HG02870 (cell line): ENCODE data around the gene PTPN7.
"Not testable (repeated sequence)": the region's sequence is repeated elsewhere in the genome, so short reads cannot be mapped to it uniquely, and the experiment has no call there.

Source experiments
- ATAC-seq: cut with Tn5 transposase; IDR thresholded peaks from one replicate; pipeline ENCODE4 v1.9.1; 2021; ENCODE audit warnings: mild to moderate bottlenecking, moderate library complexity; ENCODE audit not compliant: unreplicated experiment

Gene PTPN7

GRCh38 chr1:202167708-202168415 is 7.5 kb upstream of the PTPN7 start:
- no peak for ATAC-seq

- ATAC-seq = not testable (repeated sequence)
Measured at GRCh38 chr1:202167054-202167453, 6.7 kb upstream of the PTPN7 start.

DNA sequence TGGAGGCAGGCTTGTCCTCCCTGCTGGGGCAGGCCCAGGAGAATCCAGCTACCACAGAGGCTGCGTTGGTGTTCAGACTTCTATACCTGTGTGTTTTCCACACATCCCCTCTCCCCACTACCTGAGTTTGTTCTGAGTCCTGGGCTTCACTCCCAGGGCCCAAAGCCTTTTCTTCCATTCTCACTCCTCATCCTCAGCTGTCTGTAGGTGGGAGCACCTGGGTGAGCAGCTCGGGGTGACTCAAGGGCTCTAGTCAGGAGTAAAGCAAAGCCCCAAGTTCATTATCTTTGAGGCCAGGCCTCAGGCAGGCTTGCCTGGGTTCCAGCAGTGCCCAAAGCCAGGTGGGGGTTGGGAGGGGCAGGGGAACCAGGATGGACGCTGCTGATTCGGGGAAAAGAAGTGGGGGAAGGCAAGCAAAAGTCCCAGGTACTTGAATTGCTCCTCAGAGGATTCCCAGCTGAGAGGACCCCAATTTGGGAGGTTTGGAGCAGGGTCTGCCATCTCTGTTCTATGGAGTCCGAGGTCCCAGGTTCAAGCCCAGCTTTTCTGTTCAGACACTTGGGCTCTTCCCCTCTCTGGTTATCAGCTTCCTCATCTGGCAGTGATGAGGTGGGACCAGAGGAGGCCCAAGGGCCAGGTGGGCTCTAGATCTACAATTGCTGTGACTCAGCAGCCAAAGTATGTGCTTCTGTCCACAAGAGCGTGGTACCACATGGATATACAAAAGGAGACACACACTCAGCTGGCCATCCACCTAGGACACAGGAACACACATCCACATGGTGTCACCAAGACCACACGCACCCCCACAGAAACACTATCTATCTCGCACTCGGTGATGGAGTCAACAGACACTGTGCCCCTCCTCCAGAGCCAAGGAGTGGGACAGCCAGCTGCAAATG is 5.8 kb upstream of the PTPN7 start:
- ATAC-seq = no peak

DNA sequence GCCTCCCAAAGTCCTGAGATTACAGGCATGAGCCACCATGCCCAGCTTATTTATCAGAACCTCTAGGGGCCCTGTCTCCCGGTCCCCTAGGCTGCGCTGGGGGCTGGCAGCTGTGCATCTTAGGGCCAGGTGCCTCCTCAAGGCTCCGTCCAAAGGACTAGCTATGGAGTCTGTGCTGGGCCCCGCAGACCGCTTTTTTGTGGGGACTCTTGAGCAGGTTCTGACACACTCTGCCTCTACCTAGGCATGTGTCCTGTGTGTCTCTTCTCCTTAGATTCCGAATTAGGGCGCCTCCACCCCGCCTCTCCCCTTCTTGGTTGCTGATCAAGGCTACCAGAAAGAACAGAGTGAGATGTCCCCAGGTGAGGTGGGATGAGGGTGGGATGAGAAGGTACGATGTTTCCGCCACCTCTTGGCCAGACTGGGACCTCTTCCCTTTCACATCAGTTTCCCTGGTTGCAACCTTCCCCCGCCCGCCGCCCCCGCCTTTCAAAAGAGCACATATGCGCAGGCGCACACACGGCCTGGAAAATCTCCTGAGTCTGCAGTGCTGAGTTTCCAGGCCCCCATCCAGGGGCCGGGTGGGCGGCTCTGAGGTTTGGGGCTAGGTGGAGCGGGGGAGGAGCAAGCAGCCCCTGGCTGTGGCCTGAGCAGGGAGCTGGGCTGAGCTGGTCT is 5.0 kb upstream of the PTPN7 start:
- no peak for ATAC-seq

DNA sequence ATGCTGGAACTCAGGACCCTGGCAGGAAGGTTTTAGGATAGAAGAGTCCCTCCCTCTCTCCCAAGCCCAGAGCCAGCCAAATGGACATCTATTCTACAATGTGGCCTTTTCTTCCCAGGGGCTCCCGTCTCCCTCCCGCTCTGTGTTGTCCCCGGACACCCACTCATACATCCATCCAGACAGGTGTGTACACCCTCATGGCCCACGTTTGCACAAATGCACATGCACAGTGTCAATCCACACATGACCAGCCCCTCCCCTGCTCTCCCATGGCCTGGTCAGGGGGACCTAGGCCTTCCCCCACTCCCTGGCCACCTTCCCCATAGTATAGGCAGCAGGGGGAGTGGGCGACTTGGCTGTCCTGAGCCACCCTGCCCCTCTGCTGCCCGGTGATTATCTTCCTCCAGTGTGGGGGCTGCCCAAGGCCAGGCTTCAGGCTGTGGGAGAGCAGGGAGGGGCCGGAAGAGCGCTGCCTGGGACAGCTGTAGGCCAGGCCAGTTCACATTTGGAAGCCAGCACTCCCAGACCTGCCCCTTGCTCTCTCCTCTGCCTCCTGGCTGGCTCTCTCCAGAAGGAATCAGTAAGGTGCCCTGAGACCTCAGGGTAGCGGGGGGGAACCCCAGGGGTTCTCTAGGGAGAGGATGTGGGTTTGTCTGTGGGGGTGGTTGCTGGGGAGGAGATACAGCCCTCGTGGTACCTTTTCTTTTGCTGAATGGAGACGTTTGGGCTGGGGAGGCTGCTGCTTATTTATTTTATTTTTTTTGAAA is 4.1 kb upstream of the PTPN7 start:
- ATAC-seq = no peak

DNA sequence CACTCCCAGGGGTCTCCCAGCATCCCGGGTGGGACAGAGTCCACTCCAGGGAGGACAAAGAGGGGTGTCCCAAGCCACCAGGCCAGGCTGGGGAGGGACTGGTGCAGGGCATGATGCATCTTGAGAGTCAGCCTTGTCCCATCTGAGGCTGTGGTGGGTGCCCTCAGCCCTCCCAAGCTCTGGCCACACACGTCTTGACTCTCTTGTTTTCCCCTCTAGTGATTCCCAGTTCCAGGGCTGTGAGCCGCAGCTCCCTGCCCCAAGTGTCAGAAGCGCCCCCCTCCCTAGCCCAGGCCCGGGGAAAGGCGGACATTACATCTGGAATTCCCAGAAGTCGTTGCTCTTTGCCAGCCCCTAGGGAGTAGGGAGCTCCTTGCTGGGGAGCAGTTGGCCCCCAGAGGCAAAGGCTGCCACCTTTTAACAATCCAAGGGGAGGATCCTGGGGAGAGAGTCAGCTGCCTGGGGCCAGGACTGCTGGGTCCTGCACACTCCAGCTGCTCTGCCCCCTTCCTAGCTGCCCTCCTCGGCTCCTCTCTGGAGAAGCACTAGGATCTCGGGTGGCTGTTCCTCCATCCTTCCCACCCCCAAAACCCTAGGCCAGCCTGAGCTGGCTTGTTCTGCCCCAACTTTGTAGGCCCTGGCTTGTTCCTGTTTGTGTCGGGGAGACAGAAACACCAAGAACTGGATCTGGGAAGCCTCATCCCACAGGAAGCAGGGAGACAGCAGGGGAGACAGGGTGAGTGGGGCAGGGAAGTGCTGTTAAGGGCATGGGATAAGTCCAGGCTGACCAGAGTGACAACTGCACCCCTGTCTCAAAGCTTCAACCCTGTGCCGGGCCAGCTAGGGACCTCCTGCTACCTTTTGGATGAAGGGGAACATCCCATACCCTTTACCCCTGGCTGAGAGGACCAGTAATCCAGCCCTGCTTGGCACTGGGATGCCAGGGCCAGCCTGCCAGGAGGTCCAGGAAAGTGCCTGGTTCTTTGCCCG is 3.2 kb upstream of the PTPN7 start:
- ATAC-seq = no peak

- no peak for ATAC-seq
Measured at GRCh38 chr1:202162418-202163280, 2.2 kb upstream of the PTPN7 start.

DNA sequence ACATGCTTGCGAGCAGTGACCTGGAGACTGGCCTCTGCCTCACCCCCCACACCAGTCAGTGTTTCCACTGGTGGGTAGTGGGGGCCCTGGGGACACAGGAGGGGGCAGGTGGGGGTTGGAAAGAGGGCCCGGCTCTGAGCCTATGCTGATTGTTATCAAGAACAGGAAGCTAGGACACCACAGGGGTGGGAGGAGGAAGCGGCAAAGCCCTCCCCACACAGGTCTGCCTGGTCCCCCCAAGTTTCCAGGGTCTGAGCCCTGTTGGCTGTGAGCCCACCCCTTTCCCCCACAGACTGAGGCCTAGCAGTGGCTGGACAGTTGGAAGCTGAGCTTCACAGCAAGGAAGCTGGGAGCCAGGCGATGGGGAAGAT is 1.6 kb upstream of the PTPN7 start:
- no peak for ATAC-seq

DNA sequence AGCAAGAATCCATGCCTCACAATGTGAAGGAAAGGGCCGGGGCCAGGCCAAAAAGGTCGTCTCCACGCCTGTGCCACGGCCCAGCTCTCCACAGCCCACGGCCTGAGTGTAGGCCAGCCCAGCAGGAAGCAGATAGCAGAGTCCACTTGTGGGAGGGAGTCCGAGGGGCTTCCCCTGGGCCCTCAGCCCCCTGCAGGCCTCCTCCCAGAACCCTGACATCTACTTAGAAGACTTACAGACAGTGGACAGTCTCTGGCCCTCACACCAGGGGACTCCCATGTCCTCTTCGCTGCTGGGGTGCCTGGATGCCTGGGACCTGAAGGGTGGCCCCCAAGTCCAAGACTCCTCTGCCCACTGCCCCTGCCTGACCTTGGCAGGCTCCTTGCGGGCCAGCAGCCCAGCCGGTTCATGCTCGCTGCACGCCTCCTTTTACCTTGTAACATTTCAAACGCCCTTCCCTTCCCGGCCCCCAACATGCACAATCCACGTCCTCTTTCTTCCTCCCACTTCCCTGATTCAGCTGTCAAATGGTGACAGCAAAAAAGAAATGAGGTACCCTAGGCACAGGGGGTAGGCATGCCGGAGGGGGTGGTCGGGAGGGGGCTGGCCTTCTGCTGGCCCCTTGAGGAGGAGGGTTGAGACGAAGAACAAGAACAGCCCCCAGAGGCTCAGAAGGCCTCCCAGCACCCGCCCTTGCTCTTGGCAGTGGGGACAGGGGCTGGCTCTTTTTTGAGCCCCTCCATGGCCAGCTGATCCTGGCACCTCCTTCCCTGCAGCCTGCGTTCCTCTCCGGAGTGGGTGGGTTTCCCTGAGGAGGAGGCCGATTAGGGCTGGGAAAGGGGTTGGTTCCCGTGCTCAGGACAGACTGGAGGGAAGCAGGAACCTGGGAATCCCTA is 997 bp upstream of the PTPN7 start:
- ATAC-seq = no peak

DNA sequence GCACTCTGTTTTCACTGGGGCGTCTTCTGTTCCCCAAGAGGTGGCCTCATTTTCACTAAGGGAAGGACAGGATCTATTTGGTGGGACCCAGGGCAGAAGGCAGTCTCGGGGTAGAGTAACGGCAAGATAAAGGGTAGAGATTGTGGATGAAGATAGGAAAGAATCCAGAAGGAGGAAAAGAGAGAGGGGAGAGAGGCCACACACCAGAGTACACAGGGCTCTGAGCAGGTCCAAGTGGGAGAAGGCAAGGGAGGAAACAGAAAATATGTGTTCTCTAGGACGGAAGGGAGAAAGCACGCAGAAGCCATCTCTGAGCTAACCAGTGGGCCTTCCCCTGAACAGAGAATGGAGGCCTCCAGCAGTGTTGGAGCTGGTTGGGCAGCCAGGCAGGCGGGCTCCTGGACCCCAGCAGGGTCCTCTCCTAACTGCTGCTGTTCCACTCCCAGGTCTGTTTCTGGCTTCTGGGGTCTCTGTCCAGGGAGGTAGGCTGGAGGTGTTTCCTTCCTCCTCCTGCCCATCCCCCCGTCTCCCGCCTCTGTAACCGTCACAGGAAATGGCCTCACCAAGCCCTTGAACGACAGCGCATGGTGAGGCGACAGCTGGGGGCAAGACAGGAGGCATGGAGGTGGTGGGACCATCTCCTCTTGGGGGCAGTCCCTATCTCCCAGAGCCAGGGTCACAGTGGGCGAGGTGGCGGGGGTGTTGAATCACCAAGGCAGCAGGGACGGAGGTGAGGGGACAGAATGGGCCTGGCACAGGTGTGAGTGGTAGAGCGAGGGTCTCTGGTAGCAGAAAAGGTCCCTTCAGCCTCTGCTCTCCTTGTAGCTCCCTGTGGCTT is 649 bp downstream of the PTPN7 start:
- ATAC-seq = no peak

DNA sequence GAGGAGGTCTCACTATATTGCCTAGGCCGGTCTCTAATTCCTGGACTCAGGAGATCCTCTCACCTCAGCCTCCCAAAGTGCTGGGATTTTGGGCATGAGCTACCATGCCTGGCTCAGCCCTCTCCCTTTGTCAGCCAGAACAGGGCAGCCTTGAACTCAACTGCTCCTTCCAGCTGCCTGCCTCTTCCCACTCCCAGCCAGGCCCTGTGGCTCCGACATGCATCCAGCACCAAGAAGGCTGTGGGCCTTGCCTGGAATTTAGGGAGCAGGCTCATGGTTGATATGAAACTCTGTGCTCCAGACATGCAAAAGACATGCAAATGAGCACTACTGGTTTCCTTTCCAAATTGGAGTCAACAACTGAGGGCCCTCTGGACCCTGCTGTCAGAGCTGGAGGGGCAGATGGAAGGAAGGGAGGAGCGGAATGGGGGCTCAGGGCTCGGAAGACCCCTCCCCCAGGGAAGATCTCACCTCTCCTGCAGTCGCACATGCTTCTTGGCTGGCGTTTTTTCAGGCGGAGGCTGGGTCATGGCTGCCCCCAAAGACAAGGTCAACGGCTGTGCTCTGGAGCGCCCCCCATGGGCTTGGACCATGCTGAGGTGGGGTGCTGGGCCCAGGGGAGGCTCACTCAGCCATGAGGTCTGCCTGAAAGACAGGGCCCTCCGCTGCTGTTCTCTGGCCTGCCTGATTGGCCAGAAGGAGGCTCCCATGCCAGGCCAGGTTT is 1.4 kb downstream of the PTPN7 start:
- no peak for ATAC-seq

- no peak for ATAC-seq
Measured at GRCh38 chr1:202157945-202158344, 2.5 kb downstream of the PTPN7 start.

DNA sequence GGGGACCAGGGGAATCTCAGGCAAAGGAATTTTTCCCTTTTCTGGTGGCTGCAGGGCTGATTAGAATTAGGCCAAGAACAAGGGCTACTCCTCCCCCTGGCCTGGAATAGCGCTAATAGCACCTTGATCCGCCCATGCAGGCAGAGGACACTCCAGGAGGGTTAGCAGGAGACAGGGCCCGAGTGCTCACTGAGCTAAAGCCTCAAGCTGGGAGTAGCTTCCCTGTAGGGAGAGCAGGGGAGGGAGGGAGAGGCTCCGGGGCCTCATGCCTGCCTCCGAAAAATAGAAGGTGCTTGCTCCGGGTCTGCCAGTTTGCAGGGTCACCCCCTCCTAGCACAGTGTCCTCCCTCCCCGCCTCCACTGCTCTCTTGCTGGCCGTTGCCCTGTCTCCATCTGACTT is 3.8 kb downstream of the PTPN7 start:
- no peak for ATAC-seq

- no peak for ATAC-seq
Measured at GRCh38 chr1:202155478-202156021, 4.9 kb downstream of the PTPN7 start.

DNA sequence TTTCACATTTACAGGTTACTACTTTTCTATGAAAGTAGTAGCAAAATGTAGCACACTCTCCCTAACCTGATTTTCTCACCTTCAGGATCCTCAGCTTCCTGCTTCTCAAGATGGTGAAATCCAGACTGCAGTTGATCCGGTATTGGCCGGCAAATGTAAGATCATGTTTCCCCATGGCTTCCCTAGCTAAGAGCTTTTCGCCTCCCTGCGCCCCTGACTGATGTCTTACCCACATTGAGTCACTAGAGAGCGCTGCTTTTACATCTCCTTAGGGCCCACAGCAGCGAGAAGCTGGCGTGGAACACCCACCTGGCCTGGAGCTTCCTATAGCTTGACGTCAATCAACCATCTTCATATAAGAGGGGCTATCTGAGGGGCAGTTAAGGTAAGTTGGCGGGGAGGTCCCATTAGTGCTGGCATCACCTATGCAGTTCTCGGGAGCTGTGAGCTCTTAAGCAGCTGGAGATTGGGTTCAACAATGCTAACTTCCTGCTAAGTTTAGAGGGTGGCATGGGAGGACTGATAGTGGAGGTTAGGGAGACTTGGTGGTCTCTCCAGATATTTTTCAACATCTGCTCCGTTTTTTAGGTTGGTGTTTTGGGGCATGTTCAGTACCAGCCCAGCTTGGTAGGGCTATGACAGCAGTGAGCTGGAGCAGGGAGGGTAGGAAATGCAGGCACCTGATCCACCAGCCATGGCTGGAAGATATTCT is 5.5 kb downstream of the PTPN7 start:
- ATAC-seq = no peak
